Spleen (tissue), 11 donors: ENCODE data around the gene LKAAEAR1. TPM values are rescaled to one million over a fixed set of nuclear protein-coding genes. Genes with fewer than 3 reads are reported as not detected.

Experiments used
- DNase-seq: peaks from one replicate; pipeline ENCODE4 v3.0.0-alpha.2; 2020
- H3K27ac ChIP-seq, 8 donors: fragments of 200-600 bp; sonication (generic) in 7 of 8; 1 replicate in 4 of 8; 2 replicates in 4 of 8; pipeline versions ENCODE4 v1.5.0 to v1.8.0; 2016 to 2021; ENCODE audit warnings: inconsistent platforms in 4 of 8, mild to moderate bottlenecking in 4 of 8, moderate library complexity in 1 of 8
- H3K27me3 ChIP-seq, 7 donors: fragments of 200-600 bp; sonication (generic) in 6 of 7; replicated peaks in 1 of 7; 1 replicate in 4 of 7; 2 replicates in 3 of 7; pipeline versions ENCODE4 v1.5.0 to v1.8.0; 2016 to 2021; ENCODE audit warnings: inconsistent platforms in 3 of 7, mild to moderate bottlenecking in 1 of 7
- H3K36me3 ChIP-seq, 6 donors: fragments of 200-600 bp; sonication (generic) in 5 of 6; 1 replicate in 4 of 6; 2 replicates in 2 of 6; pipeline versions ENCODE4 v1.5.0 to v1.8.0; 2016 to 2021; ENCODE audit warnings: inconsistent platforms in 2 of 6
- H3K4me1 ChIP-seq, 6 donors: fragments of 200-600 bp; sonication (generic) in 5 of 6; 1 replicate in 3 of 6; 2 replicates in 3 of 6; pipeline versions ENCODE4 v1.5.0 to v1.8.0; 2016 to 2021; ENCODE audit warnings: inconsistent platforms in 3 of 6
- H3K4me3 ChIP-seq, 8 donors: fragments of 200-600 bp; sonication (generic) in 7 of 8; 1 replicate in 4 of 8; 2 replicates in 4 of 8; pipeline versions ENCODE4 v1.5.0 to v1.8.0; 2016 to 2021; ENCODE audit warnings: inconsistent platforms in 4 of 8, mild to moderate bottlenecking in 4 of 8, moderate library complexity in 2 of 8
- H3K9me3 ChIP-seq, 8 donors: fragments of 200-600 bp; sonication (generic) in 7 of 8; 1 replicate in 4 of 8; 2 replicates in 4 of 8; pipeline versions ENCODE4 v1.5.0 to v1.8.0; 2016 to 2021; ENCODE audit warnings: inconsistent platforms in 4 of 8
- CTCF ChIP-seq, 11 experiments: fragments of 200-600 bp in 7 of 11; fragments of 450-650 bp in 4 of 11; sonication (generic) in 4 of 11; IDR thresholded peaks in 8 of 11; conservative IDR thresholded peaks in 3 of 11; 1 replicate in 7 of 11; 2 replicates in 4 of 11; pipeline versions ENCODE4 v1.4.0 to v1.8.0; 2016 to 2021; ENCODE audit warnings: antibody characterized with exemption in 11 of 11, inconsistent platforms in 4 of 11, mild to moderate bottlenecking in 1 of 11
- POLR2A ChIP-seq, 3 donors: fragments of 450-650 bp; IDR thresholded peaks; one replicate each; pipeline ENCODE4 v1.5.1; 2017; ENCODE audit warnings: antibody characterized with exemption in 3 of 3, mild to moderate bottlenecking in 1 of 3
- POLR2AphosphoS5 ChIP-seq, 3 donors: sonication (generic); formaldehyde crosslinking; IDR thresholded peaks; one replicate each; pipeline ENCODE4 v1.5.1; 2017; ENCODE audit warnings: antibody characterized with exemption in 3 of 3
- WGBS, 5 donors: extraction: QIAGEN DNeasy Blood & Tissue Kit in 3 of 5; methylation state at CpG; one replicate each; pipeline versions ENCODE4 v1.1.5 to v1.1.7; 2013 to 2018; 5-methylcytosine and 5-hydroxymethylcytosine counted together
- intact Hi-C: fragments of 100-400 bp; cut with DNase I; formaldehyde crosslinking; loops from one replicate; pipeline ENCODE4 v1.15.0; 2023; ENCODE audit warnings: low total_unique reads
- polyA plus RNA-seq, 3 donors: library from polyadenylated mRNA; stranded (reverse); fragments of 200-250 nt; gene quantifications; one replicate each; pipeline ENCODE4 v1.2.1, GENCODE V29; 2013
- total RNA-seq, 7 donors: library from RNA; depleted of rRNA in 3 of 7; stranded (reverse); fragments of >200 nt in 3 of 7; fragmentation: NEBNext Ultra II Directional in 4 of 7; extraction: Animal tissue kit (Norgen Biotek cat#: 25700) in 4 of 7; gene quantifications; one replicate each; pipeline versions ENCODE4 v1.1.0 to v1.2.1, GENCODE V29; 2016 to 2021
- donor health status: healthy with polysubstance abuse.
- donor health status: DM: no; HTN: no; CAD: no; lungs with moderate emphysema.
- donor health status: DM: no; HTN: no; CAD: no.
- donor health status: Bipolar disorder and iron deficiency.
- donor health status: healthy.
- donor health status: DM: no; HTN: no; CAD: no.
- donor health status: DM: yes; HTN: yes; CAD: no.

LKAAEAR1 gene
- total and polyA plus RNA-seq, 10 donors: 0.26 to 0.66 (median 0.51) TPM; not detected in 6

- peaks cover 29 to 94% (median 63%) of the 10 kb centered on the region in 6 donors for H3K4me1 ChIP-seq
- H3K36me3 ChIP-seq: peaks cover 0 to 4% (median 0%) of the 10 kb centered on the region in 6 donors
- H3K9me3 ChIP-seq: no peaks in the 10 kb centered on the region
- peaks cover 0 to 73% (median 10%) of the 10 kb centered on the region in 7 donors for H3K27me3 ChIP-seq
- intact Hi-C loops: no loop called here
- peak overlapping the region; percentile 31 to 71 (median 46) for H3K4me3 ChIP-seq
- H3K27ac ChIP-seq: peak overlapping the region; percentile 76 to 90 (median 84)
- 1 to 2% (median 2%) methylated on average over 21 to 55 of the region's 55 CpGs; no CpG with 5 or more reads in 1 of the 5 donors for WGBS, 5 donors
- DNase-seq: peak; percentile 83
- TF ChIP-seq POLR2A (IDR thresholded peaks at IDR 0.05): no peak
- peak; percentile 24 to 79 (median 52) for TF ChIP-seq POLR2AphosphoS5 (IDR thresholded peaks at IDR 0.05)
- no peak for TF ChIP-seq CTCF (IDR thresholded peaks at IDR 0.05 in 8 of 11, conservative IDR thresholded peaks at IDR 0.05 in 3 of 11)
Measured at GRCh38 chr20:64042054-64042781, 42.0 kb downstream of the LKAAEAR1 start.

GRCh38 chr20:64041781-64042053 is 42.5 kb downstream of the LKAAEAR1 start:
- WGBS, 5 donors: 5 to 36% (median 17%) methylated on average over 6 to 11 of the region's 11 CpGs
- peak; percentile 75 for DNase-seq
- H3K4me1 ChIP-seq: peaks cover 29 to 94% (median 65%) of the 10 kb centered on the region in 6 donors
- TF ChIP-seq POLR2A (IDR thresholded peaks at IDR 0.05): no peak
- TF ChIP-seq CTCF (IDR thresholded peaks at IDR 0.05 in 8 of 11, conservative IDR thresholded peaks at IDR 0.05 in 3 of 11): no peak
- no peak for TF ChIP-seq POLR2AphosphoS5 (IDR thresholded peaks at IDR 0.05)
- H3K9me3 ChIP-seq: no peaks in the 10 kb centered on the region
- intact Hi-C loops: no loop called here
- peak overlapping the region; percentile 76 to 90 (median 84) for H3K27ac ChIP-seq
- peak overlapping the region; percentile 31 to 71 (median 46) for H3K4me3 ChIP-seq
- H3K27me3 ChIP-seq: peaks cover 0 to 73% (median 10%) of the 10 kb centered on the region in 7 donors
- H3K36me3 ChIP-seq: no peaks in the 10 kb centered on the region

- H3K36me3 ChIP-seq: no peaks in the 10 kb centered on the region
- peak overlapping the region in 4 of 8 donors; percentile 49 to 71 (median 51) for H3K4me3 ChIP-seq
- peak; percentile 74 for DNase-seq
- peak overlapping the region in 7 of 8 donors; percentile 3 to 90 (median 86) for H3K27ac ChIP-seq
- peaks cover 0 to 73% (median 10%) of the 10 kb centered on the region in 7 donors for H3K27me3 ChIP-seq
- H3K4me1 ChIP-seq: peaks cover 29 to 94% (median 66%) of the 10 kb centered on the region in 6 donors
- intact Hi-C loops: no loop called here
- 46 to 60% (median 53%) methylated on average over 9 to 15 of the region's 15 CpGs for WGBS, 5 donors
- H3K9me3 ChIP-seq: no peaks in the 10 kb centered on the region
- TF ChIP-seq POLR2AphosphoS5 (IDR thresholded peaks at IDR 0.05) (no peak), CTCF (IDR thresholded peaks at IDR 0.05 in 8 of 11, conservative IDR thresholded peaks at IDR 0.05 in 3 of 11) (no peak), POLR2A (IDR thresholded peaks at IDR 0.05) (no peak)
Measured at GRCh38 chr20:64041040-64041780, 43.0 kb downstream of the LKAAEAR1 start.
